IMR-90 (cell line): ENCODE results near the gene PTPRN2.

Experiments used
- CEBPB ChIP-seq: IDR thresholded peaks from 2 replicates; pipeline ENCODE4 v1.6.1; 2012; ENCODE audit warnings: low read depth, low read length, improper control_type of control experiment
- ELK1 ChIP-seq: fragments of 150-350 bp; IDR thresholded peaks from 2 replicates; pipeline ENCODE4 v1.6.1; 2016; ENCODE audit warnings: low read depth, mild to moderate bottlenecking, low read length, moderate library complexity, borderline replicate concordance
- TF ChIP-seq, protein P1 (sequence below): conservative IDR thresholded peaks from 2 replicates; pipeline ENCODE4 v1.5.1; 2012; ENCODE audit warnings: mild to moderate bottlenecking, low read depth, low read length, improper control_type of control experiment

DNA sequence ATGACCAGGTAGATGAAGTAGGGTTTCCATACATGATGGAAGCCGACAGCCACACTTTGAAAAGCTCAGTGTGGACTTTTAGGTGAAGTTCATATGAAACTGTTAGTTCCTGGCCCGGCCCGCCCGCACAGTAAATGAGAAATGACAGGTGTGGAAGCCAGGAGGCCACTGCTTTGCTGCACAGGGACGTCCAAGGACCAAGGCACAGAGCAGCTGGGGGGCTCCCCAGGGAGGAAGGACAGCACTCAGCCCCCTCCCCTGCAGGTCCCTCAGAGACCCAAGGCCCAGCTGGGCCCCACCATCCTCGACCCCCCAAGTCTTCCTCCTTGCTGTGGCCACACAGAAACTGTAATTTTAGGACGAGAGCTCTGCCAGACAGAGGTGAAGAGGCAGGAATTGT is 219.2 kb downstream of the PTPRN2 start:
- TF ChIP-seq, protein P1, sequence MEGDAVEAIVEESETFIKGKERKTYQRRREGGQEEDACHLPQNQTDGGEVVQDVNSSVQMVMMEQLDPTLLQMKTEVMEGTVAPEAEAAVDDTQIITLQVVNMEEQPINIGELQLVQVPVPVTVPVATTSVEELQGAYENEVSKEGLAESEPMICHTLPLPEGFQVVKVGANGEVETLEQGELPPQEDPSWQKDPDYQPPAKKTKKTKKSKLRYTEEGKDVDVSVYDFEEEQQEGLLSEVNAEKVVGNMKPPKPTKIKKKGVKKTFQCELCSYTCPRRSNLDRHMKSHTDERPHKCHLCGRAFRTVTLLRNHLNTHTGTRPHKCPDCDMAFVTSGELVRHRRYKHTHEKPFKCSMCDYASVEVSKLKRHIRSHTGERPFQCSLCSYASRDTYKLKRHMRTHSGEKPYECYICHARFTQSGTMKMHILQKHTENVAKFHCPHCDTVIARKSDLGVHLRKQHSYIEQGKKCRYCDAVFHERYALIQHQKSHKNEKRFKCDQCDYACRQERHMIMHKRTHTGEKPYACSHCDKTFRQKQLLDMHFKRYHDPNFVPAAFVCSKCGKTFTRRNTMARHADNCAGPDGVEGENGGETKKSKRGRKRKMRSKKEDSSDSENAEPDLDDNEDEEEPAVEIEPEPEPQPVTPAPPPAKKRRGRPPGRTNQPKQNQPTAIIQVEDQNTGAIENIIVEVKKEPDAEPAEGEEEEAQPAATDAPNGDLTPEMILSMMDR, result no peak
- no peak for TF ChIP-seq CEBPB
- no peak for TF ChIP-seq ELK1
